ENCODE results near the gene ZC3H8.

The ZC3H8 gene

DNA sequence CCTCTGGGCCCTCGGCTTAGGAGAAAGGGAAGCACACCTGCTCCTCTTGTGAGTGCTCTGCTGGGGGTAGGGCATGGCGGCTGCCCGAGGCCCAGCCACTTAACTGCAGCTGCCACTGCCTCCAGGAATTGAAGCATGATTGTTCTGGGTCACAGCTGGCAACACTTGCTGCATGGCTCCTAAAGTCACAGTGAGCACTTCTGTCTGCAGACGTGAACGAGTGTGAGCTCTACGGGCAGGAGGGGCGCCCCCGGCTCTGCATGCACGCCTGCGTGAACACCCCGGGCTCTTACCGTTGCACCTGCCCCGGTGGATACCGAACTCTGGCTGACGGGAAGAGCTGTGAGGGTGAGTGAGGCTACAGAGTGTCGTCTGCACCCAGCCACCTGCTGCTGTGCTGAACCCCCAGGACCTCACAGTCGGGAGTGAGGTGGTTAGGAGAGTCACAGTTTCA is 72.2 kb downstream of the ZC3H8 start:
- DNase-seq (ENCODE audit: extremely low read depth, low read depth): no peak
- H3K4me3 ChIP-seq (replicated peaks; ENCODE audit: low read depth, low read length): no peak overlapping the region
- TF ChIP-seq, protein P1, sequence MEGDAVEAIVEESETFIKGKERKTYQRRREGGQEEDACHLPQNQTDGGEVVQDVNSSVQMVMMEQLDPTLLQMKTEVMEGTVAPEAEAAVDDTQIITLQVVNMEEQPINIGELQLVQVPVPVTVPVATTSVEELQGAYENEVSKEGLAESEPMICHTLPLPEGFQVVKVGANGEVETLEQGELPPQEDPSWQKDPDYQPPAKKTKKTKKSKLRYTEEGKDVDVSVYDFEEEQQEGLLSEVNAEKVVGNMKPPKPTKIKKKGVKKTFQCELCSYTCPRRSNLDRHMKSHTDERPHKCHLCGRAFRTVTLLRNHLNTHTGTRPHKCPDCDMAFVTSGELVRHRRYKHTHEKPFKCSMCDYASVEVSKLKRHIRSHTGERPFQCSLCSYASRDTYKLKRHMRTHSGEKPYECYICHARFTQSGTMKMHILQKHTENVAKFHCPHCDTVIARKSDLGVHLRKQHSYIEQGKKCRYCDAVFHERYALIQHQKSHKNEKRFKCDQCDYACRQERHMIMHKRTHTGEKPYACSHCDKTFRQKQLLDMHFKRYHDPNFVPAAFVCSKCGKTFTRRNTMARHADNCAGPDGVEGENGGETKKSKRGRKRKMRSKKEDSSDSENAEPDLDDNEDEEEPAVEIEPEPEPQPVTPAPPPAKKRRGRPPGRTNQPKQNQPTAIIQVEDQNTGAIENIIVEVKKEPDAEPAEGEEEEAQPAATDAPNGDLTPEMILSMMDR (IDR thresholded peaks at IDR 0.05; ENCODE audit: low read depth, low read length, missing control alignments): no peak

DNA sequence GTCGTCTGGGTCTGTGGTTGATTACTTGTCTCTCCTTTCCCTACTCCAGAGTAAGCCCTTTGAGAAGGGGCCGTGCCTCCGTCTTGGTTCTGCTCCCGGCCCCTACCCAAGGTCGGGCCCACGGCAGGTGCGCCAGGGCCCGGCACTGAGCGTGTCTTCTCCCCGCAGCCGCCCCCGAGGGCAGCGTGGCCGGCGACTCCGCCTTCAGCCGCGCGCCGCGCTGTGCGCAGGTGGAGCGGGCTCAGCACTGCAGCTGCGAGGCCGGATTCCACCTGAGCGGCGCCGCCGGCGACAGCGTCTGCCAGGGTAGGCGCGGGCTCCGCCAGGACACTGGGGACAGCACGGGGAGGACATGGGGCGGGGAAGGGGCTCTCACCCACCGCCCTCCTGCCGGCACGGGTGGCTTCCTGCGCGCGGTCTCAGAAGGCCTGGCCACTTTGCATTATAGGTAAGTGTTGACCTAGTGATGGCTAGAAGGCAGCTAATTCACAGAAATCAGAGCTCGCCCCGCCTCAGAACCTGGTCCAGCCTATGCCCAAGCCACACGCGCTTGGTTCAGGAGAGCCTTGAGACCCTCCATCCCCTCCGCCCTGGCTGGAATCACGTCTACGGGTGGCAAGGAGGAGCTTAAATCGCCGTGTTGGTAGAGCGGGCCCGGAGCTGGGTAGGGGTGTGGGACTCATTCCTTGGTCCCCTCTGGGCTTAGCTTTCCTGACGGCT is 73.1 kb downstream of the ZC3H8 start:
- no peak for DNase-seq (ENCODE audit: extremely low read depth, low read depth)
- no peak overlapping the region for H3K4me3 ChIP-seq (replicated peaks; ENCODE audit: low read depth, low read length)
- TF ChIP-seq, protein P1 (IDR thresholded peaks at IDR 0.05; ENCODE audit: low read depth, low read length, missing control alignments): no peak

DNA sequence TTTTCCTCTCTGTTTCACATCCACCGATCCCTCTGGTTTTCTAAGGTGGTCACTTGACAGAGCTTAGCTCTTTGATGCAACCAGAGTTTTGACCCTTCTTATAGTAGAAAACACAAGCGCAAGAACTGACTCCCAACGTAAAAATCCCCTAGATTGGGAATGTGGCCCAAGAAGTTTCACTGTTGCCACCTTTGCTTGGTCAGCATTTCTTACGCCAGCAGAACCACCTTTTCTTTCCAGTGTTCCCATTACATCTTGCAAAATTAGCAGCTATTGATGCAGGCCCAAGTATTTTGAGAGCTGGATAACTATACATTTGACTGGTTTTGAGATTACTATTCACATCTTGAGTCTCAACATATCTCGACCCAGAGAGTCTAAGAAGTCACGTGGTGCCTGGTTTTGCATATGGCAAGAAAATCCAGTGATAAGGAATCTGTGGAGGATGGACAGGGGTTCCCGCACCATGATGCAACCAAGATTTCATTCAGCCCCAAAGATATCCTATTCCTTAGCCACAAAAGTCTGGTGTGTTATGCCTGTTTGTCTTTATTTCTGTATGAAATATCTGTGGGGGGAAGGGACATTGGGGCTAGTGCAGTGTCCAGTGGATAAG is 78.8 kb downstream of the ZC3H8 start:
- DNase-seq (ENCODE audit: extremely low read depth, low read depth): no peak
- H3K4me3 ChIP-seq (replicated peaks; ENCODE audit: low read depth, low read length): no peak overlapping the region
- TF ChIP-seq, protein P1 (IDR thresholded peaks at IDR 0.05; ENCODE audit: low read depth, low read length, missing control alignments): no peak

DNA sequence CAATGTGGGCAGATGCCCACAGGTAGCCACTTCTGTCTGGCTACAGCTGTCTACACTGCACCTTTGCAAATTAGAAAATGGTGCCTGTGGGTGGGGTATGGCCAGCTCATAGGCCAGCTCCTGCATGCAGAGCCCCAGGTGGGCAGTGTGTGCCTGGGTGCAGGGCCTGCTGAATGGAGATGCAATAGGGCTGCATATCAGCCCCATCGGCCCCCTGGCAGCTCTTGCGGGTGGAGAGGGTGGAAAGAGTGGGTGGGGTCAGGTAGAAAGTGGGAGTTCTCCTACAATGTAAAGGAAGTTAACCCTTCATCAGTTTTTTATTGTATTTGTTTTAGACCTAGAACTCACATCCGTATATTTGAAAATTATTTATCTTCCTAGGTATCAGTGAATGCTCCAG is 79.5 kb downstream of the ZC3H8 start:
- TF ChIP-seq, protein P1 (IDR thresholded peaks at IDR 0.05; ENCODE audit: low read depth, low read length, missing control alignments): no peak
- no peak overlapping the region for H3K4me3 ChIP-seq (replicated peaks; ENCODE audit: low read depth, low read length)
- no peak for DNase-seq (ENCODE audit: extremely low read depth, low read depth)

DNA sequence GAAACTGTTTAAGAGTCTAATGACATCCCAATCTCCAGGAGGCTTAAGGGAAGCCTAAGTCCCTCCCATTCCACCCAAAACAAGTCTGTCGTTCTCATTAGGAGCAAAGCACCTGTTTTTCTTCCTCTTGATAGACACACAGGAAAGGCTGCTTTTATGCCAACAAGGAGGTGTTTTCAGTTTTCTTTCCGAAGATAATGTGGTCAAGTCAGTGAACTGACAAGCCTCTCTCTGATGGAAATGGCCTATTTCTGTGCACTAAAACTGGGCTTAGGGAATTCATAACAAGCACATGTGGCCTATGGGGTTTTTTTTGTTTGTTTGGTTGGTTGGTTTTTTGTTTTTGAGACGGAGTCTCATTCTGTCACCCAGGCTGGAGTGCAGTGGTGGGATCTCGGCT is 80.5 kb downstream of the ZC3H8 start:
- TF ChIP-seq, protein P1 (IDR thresholded peaks at IDR 0.05; ENCODE audit: low read depth, low read length, missing control alignments): no peak
- DNase-seq (ENCODE audit: extremely low read depth, low read depth): no peak
- H3K4me3 ChIP-seq (replicated peaks; ENCODE audit: low read depth, low read length): no peak overlapping the region

DNA sequence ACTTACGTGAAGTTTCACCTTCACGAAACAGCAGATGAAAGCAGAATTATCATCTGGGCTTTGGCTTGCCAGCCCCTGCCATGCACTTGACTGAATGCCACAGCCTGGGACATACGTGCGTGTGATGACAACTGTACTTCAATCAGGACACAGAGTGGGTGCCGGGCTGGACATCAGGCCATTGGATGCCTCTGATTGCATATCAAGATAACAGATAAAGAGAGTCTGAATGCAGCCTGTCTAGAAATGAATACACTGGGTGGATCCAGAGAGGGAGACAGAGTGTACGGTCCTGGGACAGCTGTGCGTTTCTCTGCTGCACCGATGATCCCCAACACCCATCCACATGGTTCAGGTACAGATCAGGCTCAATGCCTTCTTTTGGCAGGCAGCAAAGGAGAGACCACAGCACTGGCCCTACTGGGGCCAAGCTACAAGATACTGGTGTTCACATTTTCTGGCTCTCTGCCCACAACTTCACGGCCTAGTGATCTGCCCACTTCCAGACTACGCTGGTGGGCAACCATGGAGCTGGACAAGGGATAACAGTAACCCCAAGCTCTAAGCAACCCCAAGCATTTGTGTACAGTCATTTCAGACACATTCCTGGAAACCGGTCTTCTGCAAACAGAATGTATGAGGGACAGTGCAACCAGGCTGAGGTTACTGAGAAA is 81.1 kb downstream of the ZC3H8 start:
- no peak overlapping the region for H3K4me3 ChIP-seq (replicated peaks; ENCODE audit: low read depth, low read length)
- no peak for DNase-seq (ENCODE audit: extremely low read depth, low read depth)
- TF ChIP-seq, protein P1 (IDR thresholded peaks at IDR 0.05; ENCODE audit: low read depth, low read length, missing control alignments): no peak

All from HFF-Myc (cell line).